HEK293 (cell line): ENCODE data around the gene CCSER1.
A peak's percentile ranks its signal among the peaks of the same experiment; 100 is the strongest.

Experiments used
- ELK4 ChIP-seq: IDR thresholded peaks from 2 replicates; pipeline ENCODE4 v1.6.1; 2011; ENCODE audit warnings: mild to moderate bottlenecking, low read depth, low read length, borderline replicate concordance
- PRDM10 ChIP-seq: fragments of 450-650 bp; formaldehyde crosslinking; IDR thresholded peaks from 2 replicates; pipeline ENCODE4 v1.5.1; 2016; ENCODE audit warnings: missing biosample characterization, missing genetic modification characterization
- ZBTB8A ChIP-seq: fragments of 450-650 bp; formaldehyde crosslinking; IDR thresholded peaks from 2 replicates; pipeline ENCODE4 v1.5.1; 2016; ENCODE audit warnings: missing biosample characterization, missing genetic modification characterization
- ZNF354C ChIP-seq: fragments of 450-650 bp; formaldehyde crosslinking; IDR thresholded peaks from 2 replicates; pipeline ENCODE4 v1.5.1; 2016; ENCODE audit warnings: missing biosample characterization, missing genetic modification characterization, low read depth, borderline replicate concordance
- ZNF48 ChIP-seq: fragments of 450-650 bp; formaldehyde crosslinking; IDR thresholded peaks from 2 replicates; pipeline ENCODE4 v1.5.1; 2016; ENCODE audit warnings: missing biosample characterization, missing genetic modification characterization
- ZNF514 ChIP-seq: fragments of 450-650 bp; formaldehyde crosslinking; IDR thresholded peaks from 2 replicates; pipeline ENCODE4 v1.5.1; 2016; ENCODE audit warnings: missing biosample characterization, missing genetic modification characterization
- ZNF623 ChIP-seq: fragments of 450-650 bp; formaldehyde crosslinking; IDR thresholded peaks from 2 replicates; pipeline ENCODE4 v1.5.1; 2016; ENCODE audit warnings: missing biosample characterization, missing genetic modification characterization
- ZNF692 ChIP-seq: fragments of 450-650 bp; formaldehyde crosslinking; IDR thresholded peaks from 2 replicates; pipeline ENCODE4 v1.5.1; 2016; ENCODE audit warnings: missing biosample characterization, missing genetic modification characterization
- TF ChIP-seq, protein P1 (sequence below): fragments of 450-650 bp; formaldehyde crosslinking; IDR thresholded peaks from 2 replicates; pipeline ENCODE4 v1.5.1; 2016; ENCODE audit warnings: missing biosample characterization, missing genetic modification characterization
- TF ChIP-seq, protein P2 (sequence below): fragments of 450-650 bp; formaldehyde crosslinking; IDR thresholded peaks from 2 replicates; pipeline ENCODE4 v1.5.1; 2016; ENCODE audit warnings: missing biosample characterization, missing genetic modification characterization
- TF ChIP-seq, protein P3 (sequence below): sonication (generic); formaldehyde crosslinking; IDR thresholded peaks from 2 replicates; pipeline ENCODE4 v1.8.1; 2022; ENCODE audit warnings: mild to moderate bottlenecking, moderate library complexity, missing genetic modification reagents

DNA sequence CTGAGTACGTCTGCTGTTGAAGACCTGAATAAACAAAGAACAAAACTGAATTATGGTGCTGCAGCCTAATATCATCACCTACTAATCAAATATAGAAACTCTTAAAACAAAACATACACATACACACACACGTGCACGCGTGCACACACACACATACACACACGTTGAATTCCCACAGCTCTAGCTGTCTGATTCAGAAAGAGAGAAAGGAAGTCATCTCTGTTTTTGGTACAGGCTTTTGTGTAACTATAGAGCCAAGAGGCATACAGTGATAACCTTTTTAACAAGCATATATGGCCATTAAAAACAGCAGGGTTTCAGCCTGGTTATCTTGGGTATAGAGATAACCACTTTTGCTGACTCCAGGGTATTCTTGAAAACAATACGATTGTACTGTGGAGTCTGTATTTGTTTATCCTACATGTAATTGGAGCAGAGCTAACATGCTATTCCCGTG is 823.2 kb downstream of the CCSER1 start:
- TF ChIP-seq ZNF354C (tag by site-specific recombination) (no peak), ZNF48 (tag by site-specific recombination) (no peak), ZNF692 (tag by site-specific recombination) (peak; percentile 20; the same call in 1 of the 2 replicates), ELK4 (no peak), ZNF623 (no peak), ZNF514 (tag by site-specific recombination) (no peak), ZBTB8A (no peak), PRDM10 (tag by site-specific recombination) (no peak)
- TF ChIP-seq, protein P1, sequence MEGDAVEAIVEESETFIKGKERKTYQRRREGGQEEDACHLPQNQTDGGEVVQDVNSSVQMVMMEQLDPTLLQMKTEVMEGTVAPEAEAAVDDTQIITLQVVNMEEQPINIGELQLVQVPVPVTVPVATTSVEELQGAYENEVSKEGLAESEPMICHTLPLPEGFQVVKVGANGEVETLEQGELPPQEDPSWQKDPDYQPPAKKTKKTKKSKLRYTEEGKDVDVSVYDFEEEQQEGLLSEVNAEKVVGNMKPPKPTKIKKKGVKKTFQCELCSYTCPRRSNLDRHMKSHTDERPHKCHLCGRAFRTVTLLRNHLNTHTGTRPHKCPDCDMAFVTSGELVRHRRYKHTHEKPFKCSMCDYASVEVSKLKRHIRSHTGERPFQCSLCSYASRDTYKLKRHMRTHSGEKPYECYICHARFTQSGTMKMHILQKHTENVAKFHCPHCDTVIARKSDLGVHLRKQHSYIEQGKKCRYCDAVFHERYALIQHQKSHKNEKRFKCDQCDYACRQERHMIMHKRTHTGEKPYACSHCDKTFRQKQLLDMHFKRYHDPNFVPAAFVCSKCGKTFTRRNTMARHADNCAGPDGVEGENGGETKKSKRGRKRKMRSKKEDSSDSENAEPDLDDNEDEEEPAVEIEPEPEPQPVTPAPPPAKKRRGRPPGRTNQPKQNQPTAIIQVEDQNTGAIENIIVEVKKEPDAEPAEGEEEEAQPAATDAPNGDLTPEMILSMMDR (tag by site-specific recombination) = no peak
- TF ChIP-seq, protein P2, sequence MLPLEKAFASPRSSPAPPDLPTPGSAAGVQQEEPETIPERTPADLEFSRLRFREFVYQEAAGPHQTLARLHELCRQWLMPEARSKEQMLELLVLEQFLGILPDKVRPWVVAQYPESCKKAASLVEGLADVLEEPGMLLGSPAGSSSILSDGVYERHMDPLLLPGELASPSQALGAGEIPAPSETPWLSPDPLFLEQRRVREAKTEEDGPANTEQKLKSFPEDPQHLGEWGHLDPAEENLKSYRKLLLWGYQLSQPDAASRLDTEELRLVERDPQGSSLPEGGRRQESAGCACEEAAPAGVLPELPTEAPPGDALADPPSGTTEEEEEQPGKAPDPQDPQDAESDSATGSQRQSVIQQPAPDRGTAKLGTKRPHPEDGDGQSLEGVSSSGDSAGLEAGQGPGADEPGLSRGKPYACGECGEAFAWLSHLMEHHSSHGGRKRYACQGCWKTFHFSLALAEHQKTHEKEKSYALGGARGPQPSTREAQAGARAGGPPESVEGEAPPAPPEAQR (tag by site-specific recombination) = no peak
- TF ChIP-seq, protein P3, sequence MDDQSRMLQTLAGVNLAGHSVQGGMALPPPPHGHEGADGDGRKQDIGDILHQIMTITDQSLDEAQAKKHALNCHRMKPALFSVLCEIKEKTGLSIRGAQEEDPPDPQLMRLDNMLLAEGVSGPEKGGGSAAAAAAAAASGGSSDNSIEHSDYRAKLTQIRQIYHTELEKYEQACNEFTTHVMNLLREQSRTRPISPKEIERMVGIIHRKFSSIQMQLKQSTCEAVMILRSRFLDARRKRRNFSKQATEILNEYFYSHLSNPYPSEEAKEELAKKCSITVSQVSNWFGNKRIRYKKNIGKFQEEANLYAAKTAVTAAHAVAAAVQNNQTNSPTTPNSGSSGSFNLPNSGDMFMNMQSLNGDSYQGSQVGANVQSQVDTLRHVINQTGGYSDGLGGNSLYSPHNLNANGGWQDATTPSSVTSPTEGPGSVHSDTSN (CRISPR knock-in tag) = no peak
